Omental fat pad (tissue), 4 donors: ENCODE data around the gene TENT4A. TPM values are rescaled to one million over a fixed set of nuclear protein-coding genes. Genes with fewer than 3 reads are reported as not detected.

Source experiments
- ATAC-seq: fragments of 150-250 bp; one replicate; pipeline ENCODE4 v1.9.1; 2016; ENCODE audit warnings: mild to moderate bottlenecking, moderate library complexity; ENCODE audit not compliant: low FRiP score
- DNase-seq: peaks from one replicate; pipeline ENCODE4 v3.0.0-alpha.2; 2019; ENCODE audit warnings: low spot score
- CTCF ChIP-seq, 3 donors: fragments of 450-650 bp; IDR thresholded peaks; one replicate each; pipeline ENCODE4 v1.5.1; 2016 to 2017; ENCODE audit warnings: antibody characterized with exemption in 3 of 3, mild to moderate bottlenecking in 3 of 3, moderate library complexity in 2 of 3
- total RNA-seq, 4 donors: library from RNA; depleted of rRNA; stranded (reverse); fragments of >200 nt; gene quantifications; one replicate each; pipeline ENCODE4 v1.1.0, GENCODE V29; 2016

TENT4A gene
- total RNA-seq, 4 donors from 2014 or later = 25.1 to 40.1 (median 31.1) TPM

- no peak for TF ChIP-seq CTCF (IDR thresholded peaks at IDR 0.05)
- no peak for ATAC-seq
- DNase-seq = no peak
Measured at GRCh38 chr5:6724321-6724929, 11.2 kb downstream of the TENT4A start.

GRCh38 chr5:6725421-6725820 lies 12.2 kb downstream of the TENT4A start:
- ATAC-seq (no peak), DNase-seq (no peak)
- TF ChIP-seq CTCF (IDR thresholded peaks at IDR 0.05) = no peak

GRCh38 chr5:6726006-6726405 lies 12.8 kb downstream of the TENT4A start:
- ATAC-seq = no peak
- no peak for DNase-seq
- no peak for TF ChIP-seq CTCF (IDR thresholded peaks at IDR 0.05)

- ATAC-seq (no peak), DNase-seq (no peak)
- TF ChIP-seq CTCF (IDR thresholded peaks at IDR 0.05) = no peak
Measured at GRCh38 chr5:6727231-6727630, 14.0 kb downstream of the TENT4A start.

- ATAC-seq (no peak), DNase-seq (no peak)
- TF ChIP-seq CTCF (IDR thresholded peaks at IDR 0.05) = no peak
Measured at GRCh38 chr5:6728011-6728794, 15.0 kb downstream of the TENT4A start.

GRCh38 chr5:6728795-6729183 lies 15.6 kb downstream of the TENT4A start:
- no peak for TF ChIP-seq CTCF (IDR thresholded peaks at IDR 0.05)
- no peak for ATAC-seq
- no peak for DNase-seq
